Measurements from ENCODE around the gene PDE4B. TPM values are rescaled to one million over a fixed set of nuclear protein-coding genes. Genes with fewer than 3 reads are reported as not detected.

Gene PDE4B
- total RNA-seq, 1 donor from 2014 or later: 1.2 TPM

- no peak overlapping the region for H3K4me3 ChIP-seq
- no peak overlapping the region for H2AFZ ChIP-seq (replicated peaks)
- H3K27me3 ChIP-seq: peaks cover 5% of the 10 kb centered on the region
- no peaks in the 10 kb centered on the region for H3K4me1 ChIP-seq
- H3F3A ChIP-seq (ENCODE audit: low read depth): no peaks in the 10 kb centered on the region
- H3K36me3 Mint-ChIP-seq: no peaks in the 10 kb centered on the region
- H3K4me1 Mint-ChIP-seq: no peaks in the 10 kb centered on the region
- H3K27ac ChIP-seq: no peak overlapping the region
- H3K9me3 ChIP-seq (ENCODE audit: low read depth): no peaks in the 10 kb centered on the region
- H3K36me3 ChIP-seq: no peaks in the 10 kb centered on the region
- no peaks in the 10 kb centered on the region for H3K79me2 ChIP-seq (ENCODE audit: low read depth)
- no peak overlapping the region for H3K9ac ChIP-seq
- no peaks in the 10 kb centered on the region for H3K9me3 Mint-ChIP-seq
- H3K27me3 Mint-ChIP-seq (ENCODE audit: insufficient read depth, low read depth): no peaks in the 10 kb centered on the region
- no peak for DNase-seq (ENCODE audit: low spot score)
- no peak overlapping the region for H3K4me3 Mint-ChIP-seq
- no peak overlapping the region for H3K27ac Mint-ChIP-seq
- no peaks in the 10 kb centered on the region for H4K20me1 ChIP-seq (ENCODE audit: low read depth)
- TF ChIP-seq CTCF (IDR thresholded peaks at IDR 0.05) (no peak), EZH2phosphoT487 (IDR thresholded peaks at IDR 0.05) (no peak), EZH2 (IDR thresholded peaks at IDR 0.05) (no peak)
- no peak overlapping the region for H3K4me2 ChIP-seq
These were observed 34.7 kb downstream of the PDE4B start for GRCh38 chr1:65827346-65827745.

GRCh38 chr1:65830306-65830705, 37.6 kb downstream of the PDE4B start:
- Mint-ChIP-seq H3K27me3 (ENCODE audit: insufficient read depth, low read depth) (no peaks in the 10 kb centered on the region), H3K4me3 (no peak overlapping the region), H3K36me3 (no peaks in the 10 kb centered on the region), H3K4me1 (no peaks in the 10 kb centered on the region), H3K9me3 (no peaks in the 10 kb centered on the region), H3K27ac (no peak overlapping the region)
- no peak overlapping the region for H3K4me3 ChIP-seq
- no peaks in the 10 kb centered on the region for H3K79me2 ChIP-seq (ENCODE audit: low read depth)
- no peak for TF ChIP-seq EZH2 (IDR thresholded peaks at IDR 0.05)
- TF ChIP-seq CTCF (IDR thresholded peaks at IDR 0.05): no peak
- no peak for TF ChIP-seq EZH2phosphoT487 (IDR thresholded peaks at IDR 0.05)
- no peak overlapping the region for H3K4me2 ChIP-seq
- H3K27me3 ChIP-seq: peaks cover 5% of the 10 kb centered on the region
- no peaks in the 10 kb centered on the region for H3K9me3 ChIP-seq (ENCODE audit: low read depth)
- H4K20me1 ChIP-seq (ENCODE audit: low read depth): no peaks in the 10 kb centered on the region
- H3K36me3 ChIP-seq: no peaks in the 10 kb centered on the region
- H3F3A ChIP-seq (ENCODE audit: low read depth): no peaks in the 10 kb centered on the region
- no peak overlapping the region for H3K9ac ChIP-seq
- no peak overlapping the region for H2AFZ ChIP-seq (replicated peaks)
- H3K27ac ChIP-seq: no peak overlapping the region
- H3K4me1 ChIP-seq: no peaks in the 10 kb centered on the region
- no peak for DNase-seq (ENCODE audit: low spot score)

- no peak for DNase-seq (ENCODE audit: low spot score)
- Mint-ChIP-seq H3K27me3 (ENCODE audit: insufficient read depth, low read depth) (no peaks in the 10 kb centered on the region), H3K4me1 (no peaks in the 10 kb centered on the region), H3K9me3 (no peaks in the 10 kb centered on the region), H3K27ac (no peak overlapping the region), H3K36me3 (no peaks in the 10 kb centered on the region), H3K4me3 (no peak overlapping the region)
- Histone ChIP-seq H2AFZ (replicated peaks) (no peak overlapping the region), H3K4me1 (no peaks in the 10 kb centered on the region), H3K27ac (no peak overlapping the region), H3K9ac (no peak overlapping the region), H3K79me2 (ENCODE audit: low read depth) (no peaks in the 10 kb centered on the region), H3K4me3 (no peak overlapping the region), H3K27me3 (peaks cover 5% of the 10 kb centered on the region), H3K4me2 (no peak overlapping the region), H3F3A (ENCODE audit: low read depth) (no peaks in the 10 kb centered on the region), H4K20me1 (ENCODE audit: low read depth) (no peaks in the 10 kb centered on the region), H3K9me3 (ENCODE audit: low read depth) (no peaks in the 10 kb centered on the region), H3K36me3 (no peaks in the 10 kb centered on the region)
- no peak for TF ChIP-seq CTCF (IDR thresholded peaks at IDR 0.05)
- no peak for TF ChIP-seq EZH2 (IDR thresholded peaks at IDR 0.05)
These were observed 39.6 kb downstream of the PDE4B start for GRCh38 chr1:65832296-65832695.

GRCh38 chr1:65836686-65837085, 44.0 kb downstream of the PDE4B start:
- TF ChIP-seq EZH2 (IDR thresholded peaks at IDR 0.05) (no peak), CTCF (IDR thresholded peaks at IDR 0.05) (no peak), EZH2phosphoT487 (IDR thresholded peaks at IDR 0.05) (no peak)
- no peaks in the 10 kb centered on the region for H3K4me1 ChIP-seq
- no peaks in the 10 kb centered on the region for H3K79me2 ChIP-seq (ENCODE audit: low read depth)
- H3K9me3 ChIP-seq (ENCODE audit: low read depth): no peaks in the 10 kb centered on the region
- no peak overlapping the region for H3K4me2 ChIP-seq
- no peaks in the 10 kb centered on the region for H3K4me1 Mint-ChIP-seq
- H3F3A ChIP-seq (ENCODE audit: low read depth): no peaks in the 10 kb centered on the region
- no peaks in the 10 kb centered on the region for H3K9me3 Mint-ChIP-seq
- no peaks in the 10 kb centered on the region for H3K36me3 ChIP-seq
- no peak for DNase-seq (ENCODE audit: low spot score)
- H3K9ac ChIP-seq: no peak overlapping the region
- H3K27ac ChIP-seq: no peak overlapping the region
- H3K27ac Mint-ChIP-seq: no peak overlapping the region
- H3K27me3 Mint-ChIP-seq (ENCODE audit: insufficient read depth, low read depth): no peaks in the 10 kb centered on the region
- H2AFZ ChIP-seq (replicated peaks): no peak overlapping the region
- H4K20me1 ChIP-seq (ENCODE audit: low read depth): no peaks in the 10 kb centered on the region
- H3K36me3 Mint-ChIP-seq: no peaks in the 10 kb centered on the region
- H3K27me3 ChIP-seq: no peaks in the 10 kb centered on the region
- H3K4me3 ChIP-seq: no peak overlapping the region
- no peak overlapping the region for H3K4me3 Mint-ChIP-seq
